K562 (cell line): ENCODE measurements around the gene ADSS1. TPM values are rescaled to one million over a fixed set of nuclear protein-coding genes. Genes with fewer than 3 reads are reported as not detected.
A peak's percentile ranks its signal among the peaks of the same experiment; 100 is the strongest.

Experiments used
- E2F6 ChIP-seq, 2 experiments: IDR thresholded peaks; 2 replicates each; pipeline ENCODE4 v1.6.1; 2011; ENCODE audit warnings: borderline replicate concordance in 1 of 2, control low read depth in 1 of 2, low read depth in 1 of 2, low read length in 1 of 2, mild to moderate bottlenecking in 1 of 2, mixed read lengths in 1 of 2, moderate library complexity in 1 of 2; ENCODE audit not compliant: insufficient read depth in 1 of 2, insufficient read length in 1 of 2, poor library complexity in 1 of 2, severe bottlenecking in 1 of 2; ENCODE audit errors: extremely low read depth in 1 of 2
- EGR1 ChIP-seq: fragments of 450-650 bp; conservative IDR thresholded peaks from 2 replicates; pipeline ENCODE4 v1.6.1; 2017; ENCODE audit warnings: mild to moderate bottlenecking
- HCFC1 ChIP-seq: IDR thresholded peaks from 2 replicates; pipeline ENCODE4 v1.6.1; 2012; ENCODE audit warnings: low read depth, low read length, improper control_type of control experiment
- NONO ChIP-seq, 2 experiments: fragments of 200-400 bp in 1 of 2; fragments of 450-650 bp in 1 of 2; formaldehyde crosslinking in 1 of 2; IDR thresholded peaks; 2 replicates each; pipeline ENCODE4 v1.6.1; 2017; ENCODE audit warnings: low read depth in 2 of 2, mild to moderate bottlenecking in 2 of 2, moderate library complexity in 2 of 2, low read length in 1 of 2
- POLR2A ChIP-seq: fragments of 450-650 bp; conservative IDR thresholded peaks from 2 replicates; pipeline ENCODE4 v1.6.1; 2016
- SUPT5H ChIP-seq: fragments of 450-650 bp; IDR thresholded peaks from 2 replicates; pipeline ENCODE4 v1.6.1; 2016
- TAF1 ChIP-seq: IDR thresholded peaks from 2 replicates; pipeline ENCODE4 v1.6.1; 2011; ENCODE audit warnings: mild to moderate bottlenecking, low read length, moderate library complexity; ENCODE audit not compliant: insufficient read depth, control insufficient read depth, severe bottlenecking; ENCODE audit errors: extremely low read depth
- ZBTB40 ChIP-seq, 2 experiments: fragments of 450-650 bp in 1 of 2; sonication (generic) in 1 of 2; formaldehyde crosslinking in 1 of 2; IDR thresholded peaks; 2 replicates each; pipeline versions ENCODE4 v1.7.1 to v1.9.0; 2016 to 2022; ENCODE audit warnings: inconsistent platforms in 1 of 2, mild to moderate bottlenecking in 1 of 2, missing genetic modification reagents in 1 of 2
- ZMIZ1 ChIP-seq, 2 experiments: fragments of 150-350 bp in 1 of 2; IDR thresholded peaks; 2 replicates each; pipeline ENCODE4 v1.6.1; 2012 to 2016; ENCODE audit warnings: low read depth in 2 of 2, low read length in 2 of 2, mild to moderate bottlenecking in 1 of 2, moderate library complexity in 1 of 2
- ZNF444 ChIP-seq: fragments of 250-450 bp; sonication (Bioruptor Pico); IDR thresholded peaks from 2 replicates; pipeline ENCODE4 v1.4.0; 2020; ENCODE audit warnings: mild to moderate bottlenecking, moderate library complexity
- polyA plus RNA-seq, 8 experiments: library from polyadenylated mRNA; depleted of rRNA in 4 of 8; stranded (reverse) in 5 of 8; unstranded in 3 of 8; fragments of >200 nt; fragmentation: Nextera tagmentation in 2 of 8; fragmentation: Illumina TruSeq in 1 of 8; extraction: Ambion mirVana in 2 of 8; extraction: Trizol in 1 of 8; gene quantifications; 2 replicates each; pipeline versions ENCODE4 v1.2.1 to v1.2.3, GENCODE V29; 2011 to 2014; ENCODE audit warnings: inconsistent platforms in 1 of 8, missing spikeins in 1 of 8
- total RNA-seq, 7 experiments: library from RNA; depleted of rRNA in 6 of 7; stranded (reverse); fragments of >200 nt in 6 of 7; fragmentation: Illumina TruSeq in 2 of 7; extraction: Trizol in 2 of 7; gene quantifications; 2 replicates each; pipeline versions ENCODE4 v1.2.1 to v1.2.3, GENCODE V29; 2011 to 2021; ENCODE audit warnings: low replicate concordance in 1 of 7

Gene ADSS1
- total and polyA plus RNA-seq, 9 of the 15 experiments (the other 6 are each of a cell fraction or from before 2014, with no cell fraction given): 0.53 to 5.9 (median 3.9) TPM

GRCh38 chr14:104795781-104796686 is 72.0 kb downstream of the ADSS1 start (continued):
- TF ChIP-seq E2F6 (IDR thresholded peaks at IDR 0.05; ENCODE audit: borderline replicate concordance in 1 of 2, extremely low read depth in 1 of 2, insufficient read depth in 1 of 2, insufficient read length in 1 of 2, low read depth in 1 of 2, low read length in 1 of 2, poor library complexity in 1 of 2, severe bottlenecking in 1 of 2) (peak in 1 of 2 experiments; percentile 65), SUPT5H (peak; percentile 49; the same call in 1 of the 2 replicates), EGR1 (0 out of 2 replicates have a peak, but pooled peaks have one; percentile 26), HCFC1 (no peak), ZNF444 (CRISPR knock-in tag) (no peak), TAF1 (peak; percentile 19), POLR2A (peak; percentile 60; the same call in 1 of the 2 replicates), NONO (IDR thresholded peaks at IDR 0.05; ENCODE audit: low read depth in 2 of 2, low read length in 1 of 2) (0 out of 4 replicates have a peak, but pooled peaks of 1 of the 2 experiments have one; percentile 11), ZBTB40 (IDR thresholded peaks at IDR 0.05) (no peak), ZBTB40 (CRISPR knock-in tag; IDR thresholded peaks at IDR 0.05) (no peak), ZMIZ1 (IDR thresholded peaks at IDR 0.05; ENCODE audit: low read depth in 2 of 2, low read length in 2 of 2) (no peak)
